HG02642 (cell line): ENCODE measurements around the gene LONP2.
"Not testable (repeated sequence)": the region's sequence is repeated elsewhere in the genome, so short reads cannot be mapped to it uniquely, and the experiment has no call there.

Experiments used
- ATAC-seq: cut with Tn5 transposase; IDR thresholded peaks from one replicate; pipeline ENCODE4 v1.9.1; 2021; ENCODE audit warnings: mild to moderate bottlenecking; ENCODE audit not compliant: unreplicated experiment, poor library complexity

LONP2 gene

GRCh38 chr16:48287239-48287638, 43.1 kb downstream of the LONP2 start:
- ATAC-seq = no peak

- ATAC-seq = no peak
Measured at GRCh38 chr16:48291303-48291702, 47.2 kb downstream of the LONP2 start.

- ATAC-seq = no peak
Measured at GRCh38 chr16:48291754-48292153, 47.7 kb downstream of the LONP2 start.

GRCh38 chr16:48292452-48292851, 48.4 kb downstream of the LONP2 start:
- no peak for ATAC-seq

- ATAC-seq = no peak
Measured at GRCh38 chr16:48294724-48295123, 50.6 kb downstream of the LONP2 start.

GRCh38 chr16:48295488-48296281, 51.6 kb downstream of the LONP2 start:
- no peak for ATAC-seq

- no peak for ATAC-seq
Measured at GRCh38 chr16:48299471-48299870, 55.4 kb downstream of the LONP2 start.

GRCh38 chr16:48300391-48300856, 56.3 kb downstream of the LONP2 start:
- ATAC-seq = no peak

- ATAC-seq = no peak
Measured at GRCh38 chr16:48308535-48308934, 64.4 kb downstream of the LONP2 start.

- no peak for ATAC-seq
Measured at GRCh38 chr16:48310908-48311641, 67.0 kb downstream of the LONP2 start.

GRCh38 chr16:48313905-48314304, 69.8 kb downstream of the LONP2 start:
- not testable (repeated sequence) for ATAC-seq

GRCh38 chr16:48317026-48317425, 72.9 kb downstream of the LONP2 start:
- no peak for ATAC-seq

GRCh38 chr16:48317614-48318315, 73.7 kb downstream of the LONP2 start:
- no peak for ATAC-seq

- ATAC-seq = no peak
Measured at GRCh38 chr16:48318630-48319029, 74.5 kb downstream of the LONP2 start.

GRCh38 chr16:48321317-48322036, 77.4 kb downstream of the LONP2 start:
- ATAC-seq = no peak

- ATAC-seq = no peak
Measured at GRCh38 chr16:48323783-48324775, 80.0 kb downstream of the LONP2 start.

GRCh38 chr16:48326915-48327314, 82.8 kb downstream of the LONP2 start:
- ATAC-seq = no peak

- no peak for ATAC-seq
Measured at GRCh38 chr16:48329138-48329537, 85.0 kb downstream of the LONP2 start.

- no peak for ATAC-seq
Measured at GRCh38 chr16:48330189-48330840, 86.2 kb downstream of the LONP2 start.
